GM13977 (cell line): ENCODE data around the gene CCDC27.
"Not testable (repeated sequence)": the region's sequence is repeated elsewhere in the genome, so short reads cannot be mapped to it uniquely, and the experiment has no call there.

Source experiments
- DNase-seq: peaks from one replicate; pipeline ENCODE4 v3.0.0; 2012; ENCODE audit warnings: low spot score
- CTCF ChIP-seq: IDR thresholded peaks from 2 replicates; pipeline ENCODE4 v1.5.1; 2012; ENCODE audit warnings: mild to moderate bottlenecking, control low read depth; ENCODE audit not compliant: insufficient read depth; ENCODE audit errors: extremely low read depth, missing control alignments
- in situ Hi-C: fragments of 300-500 bp; cut with MboI; formaldehyde crosslinking; loops from one replicate; pipeline ENCODE4 v1.12.0; 2022; ENCODE audit warnings: low sequenced_read_pairs, low pct_unique_long_range_greater_than_20kb, mixed read lengths, inconsistent platforms; ENCODE audit not compliant: unreplicated experiment

Gene CCDC27

GRCh38 chr1:3746389-3746829 is 5.8 kb upstream of the CCDC27 start:
- in situ Hi-C loops = no loop called here
- no peak for DNase-seq
- TF ChIP-seq CTCF = no peak

GRCh38 chr1:3746830-3747521 is 5.3 kb upstream of the CCDC27 start:
- TF ChIP-seq CTCF = no peak
- DNase-seq = peak; percentile 98
- in situ Hi-C loops = no loop called here

GRCh38 chr1:3747522-3747848 is 4.8 kb upstream of the CCDC27 start:
- no peak for TF ChIP-seq CTCF
- no peak for DNase-seq
- in situ Hi-C loops = no loop called here

GRCh38 chr1:3747903-3748302 is 4.3 kb upstream of the CCDC27 start:
- DNase-seq = no peak
- no peak for TF ChIP-seq CTCF
- in situ Hi-C loops = no loop called here

GRCh38 chr1:3748316-3748900 is 3.8 kb upstream of the CCDC27 start:
- DNase-seq, in situ Hi-C loops: not testable (repeated sequence)

- no peak for TF ChIP-seq CTCF
- in situ Hi-C loops = no loop called here
- DNase-seq = no peak
Observed at GRCh38 chr1:3749512-3749911, 2.7 kb upstream of the CCDC27 start.

GRCh38 chr1:3750741-3751140 is 1.5 kb upstream of the CCDC27 start:
- in situ Hi-C loops = no loop called here
- TF ChIP-seq CTCF = no peak
- no peak for DNase-seq
